ENCODE results near the gene ABCA6.
"Not testable (repeated sequence)": the region's sequence is repeated elsewhere in the genome, so short reads cannot be mapped to it uniquely, and the experiment has no call there.

The ABCA6 gene

GRCh38 chr17:69070378-69071232, 71.1 kb downstream of the ABCA6 start:
- not testable (repeated sequence) for DNase-seq

DNA sequence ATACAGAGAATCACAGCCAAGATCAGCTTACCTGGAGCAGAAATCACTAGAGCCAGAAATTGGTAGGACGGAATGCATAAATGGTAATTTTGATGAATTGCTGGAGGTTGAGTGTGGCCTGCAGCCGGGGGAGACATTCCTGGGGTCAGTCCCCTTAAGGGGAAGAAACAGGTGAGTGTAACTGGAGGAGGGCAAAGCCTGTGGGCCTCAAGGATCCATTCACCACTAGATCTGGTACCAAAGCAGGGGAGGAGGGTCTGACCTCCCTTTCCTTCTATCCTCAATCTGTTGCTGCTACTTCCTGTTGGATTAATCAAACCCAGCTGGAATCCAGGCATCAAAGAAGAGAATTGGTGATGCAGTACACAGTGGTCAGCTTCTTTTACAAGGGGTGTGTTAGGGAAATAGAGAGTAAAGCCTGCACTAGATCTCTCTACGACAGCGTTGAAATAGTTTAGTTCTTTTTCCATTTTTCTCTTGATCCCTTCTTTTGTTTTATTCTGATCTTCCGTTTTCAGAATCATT, 72.4 kb downstream of the ABCA6 start:
- no peak for DNase-seq

- DNase-seq: no peak
These were observed 74.2 kb downstream of the ABCA6 start for GRCh38 chr17:69067274-69068047.

GRCh38 chr17:69066482-69066881, 75.2 kb downstream of the ABCA6 start:
- DNase-seq: no peak

DNA sequence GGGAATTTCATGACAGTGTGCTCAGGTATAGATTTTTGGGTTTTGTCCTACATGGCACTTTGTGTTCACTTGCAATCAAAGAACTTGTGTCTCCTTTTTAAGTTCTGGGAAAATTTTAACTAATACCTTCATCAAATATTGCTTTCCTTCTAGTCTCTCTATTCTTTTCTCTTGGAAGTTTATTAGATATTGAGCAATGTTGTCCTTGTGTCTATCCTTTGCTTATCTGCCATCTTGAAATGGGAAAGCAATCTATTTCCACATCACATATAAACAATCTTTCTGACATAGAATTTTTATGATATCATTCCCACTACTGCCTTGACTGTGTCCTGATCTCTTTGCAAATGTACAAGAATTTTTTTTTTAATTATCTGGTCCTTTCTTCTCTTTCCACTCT, 76.6 kb downstream of the ABCA6 start:
- DNase-seq: no peak

GRCh38 chr17:69064476-69064875, 77.2 kb downstream of the ABCA6 start:
- DNase-seq: no peak

DNA sequence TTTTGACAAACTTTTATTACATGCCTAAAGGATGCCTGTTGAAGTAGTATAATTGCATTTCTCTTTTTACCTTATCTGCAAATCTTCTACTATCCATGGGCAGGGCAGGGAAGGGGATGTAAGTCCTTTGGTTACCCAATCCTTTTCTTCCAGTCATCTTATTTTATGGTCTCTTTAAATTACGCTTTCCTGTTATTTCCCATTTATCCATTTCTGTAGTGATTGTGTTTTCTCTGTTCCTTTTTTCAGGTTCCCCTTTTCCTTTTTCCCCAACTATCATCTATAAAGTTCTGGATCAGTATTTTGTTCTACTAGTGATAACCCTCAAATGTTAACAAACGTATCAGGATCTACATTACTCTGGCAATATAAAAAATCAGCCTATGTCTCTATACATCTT, 77.7 kb downstream of the ABCA6 start:
- DNase-seq: no peak

- DNase-seq: no peak
These were observed 78.7 kb downstream of the ABCA6 start for GRCh38 chr17:69062860-69063581.

- no peak for DNase-seq
These were observed 79.8 kb downstream of the ABCA6 start for GRCh38 chr17:69061721-69062556.

DNA sequence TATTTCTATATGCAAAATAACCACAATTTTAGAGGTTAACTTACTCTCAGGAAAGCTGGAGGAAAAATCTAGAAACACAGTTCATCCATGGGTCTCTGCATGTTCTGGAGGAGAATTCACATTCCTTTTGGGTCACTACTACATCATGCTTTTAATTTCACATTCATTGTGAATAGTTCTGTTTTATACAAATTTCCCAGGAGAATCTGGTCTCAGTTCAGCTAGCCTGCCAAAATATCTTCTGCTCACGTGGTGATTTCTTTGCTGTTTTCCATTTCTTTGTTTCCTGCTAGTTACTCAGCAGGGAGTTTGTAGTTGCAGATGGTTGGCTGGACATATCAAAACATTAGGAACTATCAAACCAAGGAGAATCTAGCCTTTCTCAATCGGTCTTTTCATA, 80.9 kb downstream of the ABCA6 start, which contains the start of gene ABCA9:
ABCA9 (minus strand) TSS at position 106 of the 400 bp plus-strand sequence. CDS start 9,801 bp downstream, outside the sequence.
- peak; percentile 93 for DNase-seq

DNA sequence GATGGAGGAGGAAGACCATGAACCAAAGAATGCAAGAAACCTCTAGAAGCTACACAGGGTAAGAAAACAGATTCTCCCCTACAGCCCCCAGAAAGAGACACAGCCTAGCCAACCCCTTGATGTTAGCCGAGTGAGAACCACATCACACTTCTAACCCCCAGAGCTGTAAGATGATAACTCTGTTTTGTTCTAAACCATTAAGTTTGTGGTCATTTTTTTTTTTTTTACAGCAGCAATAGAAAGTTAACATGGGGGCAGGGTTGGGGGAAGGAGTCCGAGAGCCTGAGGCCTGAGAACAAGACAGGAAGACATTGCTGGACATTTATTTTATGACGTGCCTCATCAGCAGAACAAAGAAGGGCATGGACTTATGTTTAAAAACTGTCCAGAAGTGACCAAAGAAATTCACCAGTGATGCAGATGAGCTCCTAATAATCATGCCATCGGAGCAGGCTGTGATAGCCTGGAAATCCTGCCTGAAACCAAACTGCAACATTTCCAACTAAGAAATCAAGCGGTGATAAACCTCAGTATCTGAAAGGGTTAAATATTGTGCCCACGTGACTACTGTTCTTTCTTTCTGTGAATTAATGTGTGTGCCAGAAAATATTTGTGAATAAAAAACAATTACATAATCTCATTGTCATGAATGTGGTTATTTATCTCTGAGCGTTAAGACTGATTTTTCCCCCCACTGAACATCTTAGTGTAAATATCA, 82.1 kb downstream of the ABCA6 start:
- DNase-seq: no peak

DNA sequence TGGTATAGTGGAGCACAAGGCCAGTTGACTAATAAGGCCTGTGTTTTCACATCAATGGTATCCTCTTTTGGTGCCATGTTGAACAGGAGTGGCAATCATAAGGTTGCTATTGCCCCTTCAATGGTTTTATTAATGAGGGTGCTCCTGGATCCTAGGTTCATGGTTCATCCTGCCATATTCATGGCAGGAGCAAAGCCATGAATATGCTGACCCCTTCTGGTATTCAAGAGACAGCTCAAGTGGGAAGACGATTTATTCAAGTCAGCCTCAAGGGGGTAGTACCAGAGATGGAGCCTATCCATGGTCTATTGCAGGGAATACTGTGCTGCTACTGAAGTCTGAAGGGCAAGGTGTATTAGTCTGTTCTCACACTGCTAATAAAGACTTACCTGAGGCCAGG, 83.5 kb downstream of the ABCA6 start:
- DNase-seq: no peak

GRCh38 chr17:69057280-69057679, 84.4 kb downstream of the ABCA6 start:
- no peak for DNase-seq

GRCh38 chr17:69056179-69056823, 85.4 kb downstream of the ABCA6 start:
- DNase-seq: no peak

- no peak for DNase-seq
These were observed 86.4 kb downstream of the ABCA6 start for GRCh38 chr17:69055334-69055733.

DNA sequence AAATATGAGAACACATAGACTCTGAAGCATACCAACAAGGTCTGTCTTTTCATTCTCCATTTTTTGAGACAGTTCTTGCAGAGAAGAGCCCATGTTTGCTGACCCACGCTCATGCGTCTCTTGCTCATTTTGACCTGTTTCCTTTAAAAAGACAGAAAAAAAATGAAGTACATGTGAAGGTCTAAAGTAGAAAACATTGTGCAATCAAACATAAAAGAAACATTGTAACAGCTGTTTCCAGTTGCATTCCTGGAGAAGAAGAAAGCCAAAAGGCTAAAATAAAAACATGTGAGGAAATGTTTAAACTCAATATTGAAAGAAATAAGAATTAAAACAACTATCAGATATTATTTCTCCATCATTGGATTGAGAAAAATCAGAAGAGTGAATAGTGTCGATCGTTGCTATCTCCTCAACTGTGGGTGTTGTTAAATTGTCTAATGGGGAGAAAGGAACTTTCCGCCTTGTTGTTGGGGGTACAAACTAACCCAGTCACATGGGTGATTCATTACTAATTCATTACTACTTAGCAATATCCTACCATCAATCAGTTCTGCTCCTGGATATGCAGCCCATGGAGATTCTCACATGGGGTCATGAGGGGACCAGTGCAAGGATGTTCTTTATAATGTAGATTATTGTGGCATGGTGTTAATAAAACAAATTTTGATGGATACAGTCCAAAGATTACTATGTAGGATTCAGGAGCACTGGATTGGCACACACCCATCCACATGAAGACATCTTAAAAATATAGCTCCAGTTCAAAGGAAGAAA, 90.5 kb downstream of the ABCA6 start:
- peak; percentile 42 for DNase-seq

DNA sequence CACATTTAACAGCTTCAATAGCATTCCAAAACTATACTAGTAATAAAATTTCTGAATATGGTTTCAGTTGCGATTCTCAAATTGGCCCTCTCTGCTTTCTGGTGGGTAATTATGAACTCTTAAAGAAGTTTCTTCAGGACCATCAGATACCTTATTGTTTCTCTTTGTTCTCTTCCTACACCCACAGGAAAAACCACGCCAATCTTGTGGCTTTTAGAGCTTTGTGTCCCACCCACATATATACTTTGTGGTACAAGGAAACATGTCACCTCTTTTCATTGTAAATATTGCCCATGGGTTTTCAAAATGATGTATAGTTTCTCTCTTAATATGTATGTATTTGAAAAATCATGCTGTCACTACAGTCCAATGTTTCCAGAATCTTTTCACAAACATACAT, 93.1 kb downstream of the ABCA6 start:
- DNase-seq: no peak

DNA sequence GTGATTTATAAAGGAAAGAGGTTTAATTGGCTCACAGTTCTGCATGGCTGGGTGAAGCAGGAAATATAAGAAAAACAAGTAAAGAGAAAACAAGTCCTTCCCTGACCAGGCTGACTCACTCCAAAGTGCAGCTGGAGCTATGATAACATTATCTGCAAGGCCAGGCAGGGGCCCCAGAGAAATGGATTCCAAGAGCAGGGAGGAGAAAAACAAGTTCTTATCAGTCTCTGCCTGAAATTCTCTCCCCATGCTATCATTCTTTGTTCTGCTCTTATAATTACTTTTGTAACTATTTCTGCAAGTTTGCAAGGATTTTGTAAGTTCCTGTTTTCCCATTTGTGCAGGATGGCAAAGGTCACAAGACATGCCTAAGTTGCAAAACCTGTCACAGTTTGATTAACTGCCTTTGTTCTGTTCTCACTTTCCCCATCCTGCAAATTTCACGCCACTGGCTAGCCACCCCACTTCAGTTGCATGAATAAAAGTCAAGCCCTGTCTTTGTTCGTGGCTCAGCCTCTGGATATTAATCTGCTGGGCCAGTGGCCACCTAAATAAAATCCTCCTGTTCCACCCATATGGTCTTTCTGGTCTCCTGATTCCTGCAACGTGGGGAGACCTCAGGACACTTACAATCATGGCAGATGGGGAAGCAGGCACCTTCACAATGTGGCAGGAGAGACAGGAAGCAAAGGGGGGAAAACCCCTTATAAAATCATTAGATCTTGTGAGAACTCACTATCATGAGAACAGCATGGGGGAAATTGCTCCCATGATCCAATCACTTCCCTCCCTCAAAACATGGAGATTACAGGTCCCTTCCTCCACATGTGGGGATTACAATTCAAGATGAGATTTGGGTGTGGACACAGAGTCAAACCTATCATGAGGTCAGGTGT, 94.1 kb downstream of the ABCA6 start:
- DNase-seq: peak; percentile 69
